Peyer's patch (tissue), 4 donors: Measurements from ENCODE around the gene CENPX.

Source experiments
- CTCF ChIP-seq, 6 experiments: fragments of 450-650 bp in 4 of 6; fragments of 200-600 bp in 2 of 6; sonication (generic) in 1 of 6; IDR thresholded peaks; one replicate each; pipeline ENCODE4 v1.5.1; 2017 to 2019; ENCODE audit warnings: antibody characterized with exemption in 6 of 6, mild to moderate bottlenecking in 3 of 6, moderate library complexity in 1 of 6
- POLR2A ChIP-seq, 2 donors: fragments of 450-650 bp; IDR thresholded peaks; one replicate each; pipeline ENCODE4 v1.5.1; 2017; ENCODE audit warnings: antibody characterized with exemption in 2 of 2, mild to moderate bottlenecking in 2 of 2, moderate library complexity in 2 of 2

- TF ChIP-seq CTCF (IDR thresholded peaks at IDR 0.05) (no peak), POLR2A (IDR thresholded peaks at IDR 0.05) (no peak)
These were observed 13.4 kb upstream of the CENPX start for GRCh38 chr17:82035956-82036633.
